Activated T-helper 1 cell treated with anti-CD3 and anti-CD28 coated beads, Interleukin-12 subunit alpha, Interleukin-12 subunit beta, Interleukin-2, Interleukin-4 antibody, amounts not matched to agents 30 ng/mL and 10 ng/mL and 1 ng/mL, durations not matched to agents 14 hours and 24 hours and 36 hours (primary cell): Measurements from ENCODE around the gene MT1X. TPM values are rescaled to one million over a fixed set of nuclear protein-coding genes. Genes with fewer than 3 reads are reported as not detected.
"Not testable (repeated sequence)": the region's sequence is repeated elsewhere in the genome, so short reads cannot be mapped to it uniquely, and the experiment has no call there.

Experiments used
- DNase-seq: peaks from one replicate; pipeline ENCODE4 v3.0.0; 2021; ENCODE audit warnings: low spot score
- H3K27ac Mint-ChIP-seq: one replicate; pipeline ENCODE4 v1.8.0; 2021; ENCODE audit warnings: mild to moderate bottlenecking, mixed read lengths
- H3K27me3 Mint-ChIP-seq: one replicate; pipeline ENCODE4 v1.8.0; 2022; ENCODE audit warnings: mild to moderate bottlenecking, moderate library complexity, mixed read lengths; ENCODE audit not compliant: insufficient read depth
- H3K36me3 Mint-ChIP-seq: one replicate; pipeline ENCODE4 v1.8.0; 2021; ENCODE audit warnings: low read depth, mixed read lengths
- H3K4me1 Mint-ChIP-seq: one replicate; pipeline ENCODE4 v1.8.0; 2021; ENCODE audit warnings: low read depth, mixed read lengths
- H3K4me3 Mint-ChIP-seq: one replicate; pipeline ENCODE4 v1.8.0; 2021; ENCODE audit warnings: mild to moderate bottlenecking, moderate library complexity, mixed read lengths
- H3K9me3 Mint-ChIP-seq: one replicate; pipeline ENCODE4 v1.8.0; 2021; ENCODE audit warnings: mixed read lengths
- intact Hi-C: fragments of 100-400 bp; cut with micrococcal nuclease; formaldehyde crosslinking; loops from one replicate; pipeline ENCODE4 v1.15.1; 2024
- total RNA-seq: library from RNA; stranded (reverse); gene quantifications from 2 replicates; pipeline ENCODE4 v1.2.3, GENCODE V29; 2022

Gene MT1X
- total RNA-seq, 1 donor from 2014 or later: 60.7 TPM

DNA sequence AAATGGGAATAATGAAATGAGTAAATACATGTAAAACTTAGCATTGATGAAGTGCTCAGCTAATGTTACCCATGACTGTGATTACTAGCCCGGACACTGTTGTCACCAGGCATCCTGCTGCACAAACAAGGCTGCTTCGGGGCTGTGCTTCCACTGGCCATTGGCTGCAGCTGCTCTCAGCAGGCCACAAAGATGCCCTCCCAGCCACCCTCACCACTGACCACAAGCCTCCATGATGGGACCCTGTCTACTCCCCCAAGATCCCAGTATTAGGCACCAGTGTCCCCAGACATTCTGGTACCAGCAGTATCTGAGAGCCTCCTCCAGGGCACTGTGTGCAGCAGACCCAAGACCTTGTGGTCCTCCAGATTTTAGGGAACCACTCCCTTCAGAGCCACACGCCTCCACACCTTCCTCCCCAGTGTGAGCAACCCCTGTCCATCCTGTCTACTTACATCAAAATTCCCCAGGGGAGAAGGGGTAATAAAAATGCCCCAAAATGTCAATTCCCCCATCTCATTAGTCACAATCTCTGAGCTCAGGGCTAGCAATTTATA lies 28.0 kb downstream of the MT1X start:
- peak overlapping the region; percentile 22 for H3K4me3 Mint-ChIP-seq
- no peaks in the 10 kb centered on the region for H3K9me3 Mint-ChIP-seq
- intact Hi-C loops: no loop called here
- H3K27ac Mint-ChIP-seq: no peak overlapping the region
- DNase-seq: no peak
- no peaks in the 10 kb centered on the region for H3K27me3 Mint-ChIP-seq
- H3K4me1 Mint-ChIP-seq: peaks cover 26% of the 10 kb centered on the region
- no peaks in the 10 kb centered on the region for H3K36me3 Mint-ChIP-seq

DNA sequence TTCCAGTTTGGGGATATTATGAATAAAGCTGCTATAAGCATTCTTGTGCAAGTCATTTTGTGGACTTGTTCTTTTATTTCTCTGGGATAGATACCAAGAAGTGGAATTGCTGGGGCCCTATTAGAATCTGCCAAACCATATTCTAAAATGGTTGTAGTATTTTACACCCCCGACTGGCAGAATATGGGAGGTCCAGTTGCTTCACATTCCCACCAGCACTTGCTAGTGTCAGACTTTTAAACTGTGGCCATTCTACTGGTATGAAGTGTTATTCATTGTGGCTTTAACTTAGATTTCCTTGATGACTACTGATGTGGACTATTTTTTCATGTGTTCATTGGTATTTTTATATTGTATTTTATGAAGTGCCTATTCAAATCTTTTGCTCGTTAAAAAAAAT lies 29.6 kb downstream of the MT1X start:
- Mint-ChIP-seq H3K36me3 (no peaks in the 10 kb centered on the region), H3K4me1 (peaks cover 26% of the 10 kb centered on the region)

DNA sequence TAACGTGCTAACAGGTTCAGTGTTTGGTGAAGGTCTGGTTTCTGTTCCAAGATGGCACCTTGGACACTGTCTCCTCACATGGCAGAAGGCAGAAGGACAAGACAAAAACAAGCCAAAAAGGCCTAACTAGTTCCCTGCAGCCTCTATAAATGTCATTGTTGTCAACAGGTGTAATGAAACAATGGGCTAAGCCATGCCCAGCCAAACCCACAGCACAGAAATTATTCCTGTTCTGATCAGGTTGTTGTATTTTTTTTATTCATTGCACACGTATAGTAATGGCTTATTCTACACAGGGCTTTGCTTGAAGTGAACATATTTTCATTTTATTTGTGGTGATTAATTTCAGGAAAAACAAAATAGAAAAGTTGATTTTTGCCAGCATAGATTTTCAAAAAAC lies 31.5 kb downstream of the MT1X start:
- intact Hi-C loops: no loop called here
- no peaks in the 10 kb centered on the region for H3K9me3 Mint-ChIP-seq
- H3K27ac Mint-ChIP-seq: no peak overlapping the region

More for the DNA sequence above, 29.6 kb downstream of the MT1X start:
- DNase-seq: no peak
- Mint-ChIP-seq H3K27me3 (no peaks in the 10 kb centered on the region), H3K27ac (no peak overlapping the region), H3K4me3 (no peak overlapping the region), H3K9me3 (no peaks in the 10 kb centered on the region)
- intact Hi-C loops: no loop called here

DNA sequence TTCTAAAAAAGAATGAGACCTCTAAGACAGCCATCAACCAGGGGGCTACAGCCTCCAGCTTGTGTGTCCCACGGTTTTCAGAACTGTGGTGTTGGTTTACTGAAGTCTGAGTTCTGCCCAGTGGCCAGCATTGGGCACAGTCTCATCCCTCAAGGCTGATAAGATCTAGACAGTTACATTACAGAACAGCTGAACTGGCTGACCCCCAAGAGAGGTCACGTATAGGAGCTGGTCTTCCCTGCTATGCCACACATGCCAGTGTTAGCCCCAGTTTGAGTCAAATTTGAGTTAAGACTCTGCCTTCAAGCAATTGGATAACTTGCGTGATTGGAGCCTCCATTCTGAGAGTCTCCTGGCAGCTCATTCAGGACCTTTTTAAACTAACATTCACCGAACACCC lies 32.9 kb downstream of the MT1X start:
- H3K36me3 Mint-ChIP-seq: no peaks in the 10 kb centered on the region
- no peak overlapping the region for H3K4me3 Mint-ChIP-seq
- no peak for DNase-seq
- peaks cover 6% of the 10 kb centered on the region for H3K4me1 Mint-ChIP-seq
- no peaks in the 10 kb centered on the region for H3K27me3 Mint-ChIP-seq
- no peaks in the 10 kb centered on the region for H3K9me3 Mint-ChIP-seq
- intact Hi-C loops: no loop called here
- no peak overlapping the region for H3K27ac Mint-ChIP-seq

More for the DNA sequence above, 31.5 kb downstream of the MT1X start:
- no peak overlapping the region for H3K4me3 Mint-ChIP-seq
- no peaks in the 10 kb centered on the region for H3K27me3 Mint-ChIP-seq
- H3K4me1 Mint-ChIP-seq: peaks cover 17% of the 10 kb centered on the region
- H3K36me3 Mint-ChIP-seq: no peaks in the 10 kb centered on the region
- DNase-seq: no peak

GRCh38 chr16:56716761-56717160 lies 34.5 kb downstream of the MT1X start:
- Mint-ChIP-seq H3K36me3 (no peaks in the 10 kb centered on the region), H3K4me1 (no peaks in the 10 kb centered on the region), H3K27ac (no peak overlapping the region), H3K4me3 (no peak overlapping the region), H3K27me3 (peaks cover 7% of the 10 kb centered on the region), H3K9me3 (no peaks in the 10 kb centered on the region)
- DNase-seq: no peak
- intact Hi-C loops: no loop called here

- H3K27ac Mint-ChIP-seq, H3K4me1 Mint-ChIP-seq, intact Hi-C loops, H3K36me3 Mint-ChIP-seq, DNase-seq, H3K9me3 Mint-ChIP-seq, H3K4me3 Mint-ChIP-seq: not testable (repeated sequence)
- peaks cover 15% of the 10 kb centered on the region for H3K27me3 Mint-ChIP-seq
Measured at GRCh38 chr16:56717532-56717931, 35.3 kb downstream of the MT1X start.

- Mint-ChIP-seq H3K27ac (no peak overlapping the region), H3K4me1 (no peaks in the 10 kb centered on the region), H3K4me3 (no peak overlapping the region), H3K27me3 (peaks cover 36% of the 10 kb centered on the region), H3K9me3 (no peaks in the 10 kb centered on the region), H3K36me3 (no peaks in the 10 kb centered on the region)
- intact Hi-C loops: no loop called here
- DNase-seq: no peak
Measured at GRCh38 chr16:56722200-56722842, 40.1 kb downstream of the MT1X start.

- Mint-ChIP-seq H3K27ac (no peak overlapping the region), H3K9me3 (no peaks in the 10 kb centered on the region), H3K4me1 (peaks cover 7% of the 10 kb centered on the region), H3K36me3 (no peaks in the 10 kb centered on the region), H3K27me3 (peaks cover 36% of the 10 kb centered on the region), H3K4me3 (no peak overlapping the region)
- no peak for DNase-seq
- intact Hi-C loops: no loop called here
Measured at GRCh38 chr16:56724191-56724590, 41.9 kb downstream of the MT1X start.

- Mint-ChIP-seq H3K27ac (no peak overlapping the region), H3K36me3 (no peaks in the 10 kb centered on the region), H3K4me1 (peaks cover 13% of the 10 kb centered on the region), H3K4me3 (no peak overlapping the region), H3K27me3 (peaks cover 34% of the 10 kb centered on the region), H3K9me3 (no peaks in the 10 kb centered on the region)
- intact Hi-C loops: no loop called here
- DNase-seq: no peak
Measured at GRCh38 chr16:56726283-56726682, 44.0 kb downstream of the MT1X start.

DNA sequence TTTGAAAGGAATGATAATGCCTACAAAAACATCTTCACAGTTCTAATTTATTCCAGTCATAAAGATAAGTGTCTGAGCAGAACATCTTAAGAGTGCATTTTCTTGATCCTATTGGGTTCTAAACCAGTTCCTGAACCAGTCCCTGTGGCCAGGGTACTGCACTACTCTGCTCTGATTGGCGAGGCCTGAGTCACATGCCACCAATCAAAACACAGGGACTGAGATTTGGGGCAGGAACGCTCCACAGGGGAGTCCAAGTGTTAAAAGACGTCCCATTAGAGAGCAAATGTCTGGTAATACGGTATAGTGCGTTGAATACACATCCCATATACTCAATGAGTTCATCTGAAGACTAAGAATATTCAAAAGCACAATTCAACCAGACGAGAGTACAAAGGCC lies 44.7 kb downstream of the MT1X start:
- peaks cover 13% of the 10 kb centered on the region for H3K4me1 Mint-ChIP-seq
- no peak overlapping the region for H3K27ac Mint-ChIP-seq
- H3K27me3 Mint-ChIP-seq: peaks cover 27% of the 10 kb centered on the region
- intact Hi-C loops: no loop called here
- H3K36me3 Mint-ChIP-seq: no peaks in the 10 kb centered on the region
- H3K9me3 Mint-ChIP-seq: no peaks in the 10 kb centered on the region
- no peak for DNase-seq
- no peak overlapping the region for H3K4me3 Mint-ChIP-seq

DNA sequence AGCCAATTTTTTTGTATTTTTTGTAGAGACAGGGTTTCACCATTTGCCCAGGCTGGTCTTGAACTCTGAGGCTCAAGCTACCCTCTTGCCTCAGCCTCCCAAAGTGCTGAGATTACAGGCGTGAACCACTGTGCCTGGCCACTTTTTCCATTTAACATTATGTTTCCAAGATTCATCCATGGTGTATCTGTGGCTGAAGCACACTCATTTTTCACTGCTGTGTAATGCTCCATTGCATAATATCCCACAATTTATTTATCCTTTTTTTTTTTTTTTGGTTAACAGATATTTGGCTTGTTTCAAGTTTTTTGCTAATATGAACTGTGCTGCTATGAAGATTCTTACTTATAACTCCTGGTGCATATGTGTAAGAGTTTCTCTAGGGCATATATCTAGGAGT lies 45.8 kb downstream of the MT1X start:
- H3K4me1 Mint-ChIP-seq: peaks cover 13% of the 10 kb centered on the region
- H3K9me3 Mint-ChIP-seq: no peaks in the 10 kb centered on the region
- intact Hi-C loops: no loop called here

DNA sequence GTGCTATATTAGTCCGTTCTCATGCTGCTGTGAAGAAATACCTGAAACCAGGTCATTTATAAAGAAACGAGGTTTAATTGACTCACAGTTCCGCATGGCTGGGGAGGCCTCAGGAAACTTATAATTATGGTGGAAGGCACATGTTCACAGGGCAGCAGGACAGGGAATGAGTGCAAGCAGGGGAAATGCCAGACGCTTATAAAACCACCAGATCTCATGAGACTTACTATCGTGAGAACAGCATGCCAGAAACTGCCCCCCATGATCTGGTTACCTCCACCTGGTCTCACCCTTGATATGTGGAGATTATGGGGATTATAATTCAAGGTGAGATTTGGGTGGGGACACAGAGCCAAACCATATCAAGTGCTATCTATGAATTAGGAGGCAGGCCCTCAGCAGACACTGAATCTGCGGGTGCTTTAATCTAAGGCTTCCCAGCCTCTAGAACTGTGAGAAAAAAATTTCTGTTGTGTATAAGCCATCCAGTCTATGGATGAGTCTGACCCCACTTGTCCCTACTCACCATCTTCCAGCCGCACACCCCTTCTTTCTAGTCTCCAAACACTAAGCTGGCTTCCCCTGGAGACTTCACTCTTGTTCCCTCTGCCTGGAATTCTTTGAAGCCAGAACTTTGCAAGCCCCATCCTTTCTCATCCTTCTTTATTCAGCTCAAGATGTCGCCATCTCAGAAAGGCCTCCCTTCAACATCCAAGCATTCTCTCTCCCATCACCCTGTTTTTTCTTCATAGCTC lies 46.9 kb downstream of the MT1X start:
- H3K27me3 Mint-ChIP-seq: peaks cover 9% of the 10 kb centered on the region
- no peaks in the 10 kb centered on the region for H3K36me3 Mint-ChIP-seq
- H3K9me3 Mint-ChIP-seq: no peaks in the 10 kb centered on the region
- peaks cover 13% of the 10 kb centered on the region for H3K4me1 Mint-ChIP-seq
- DNase-seq: no peak
- no peak overlapping the region for H3K4me3 Mint-ChIP-seq
- intact Hi-C loops: no loop called here
- H3K27ac Mint-ChIP-seq: peak overlapping the region; percentile 88

More for the DNA sequence above, 45.8 kb downstream of the MT1X start:
- H3K4me3 Mint-ChIP-seq: no peak overlapping the region
- no peak for DNase-seq
- no peak overlapping the region for H3K27ac Mint-ChIP-seq
- peaks cover 16% of the 10 kb centered on the region for H3K27me3 Mint-ChIP-seq
- H3K36me3 Mint-ChIP-seq: no peaks in the 10 kb centered on the region
